Activated CD4-positive, alpha-beta T cell treated with anti-CD3 and anti-CD28 coated beads, Interleukin-2, amount 50 U/mL, for 48 hours (primary cell): ENCODE measurements around the gene KNDC1.
"Not testable (repeated sequence)": the region's sequence is repeated elsewhere in the genome, so short reads cannot be mapped to it uniquely, and the experiment has no call there.

ENCODE experiments used
- DNase-seq, 2 experiments: peaks; one replicate each; pipeline ENCODE4 v3.0.0-alpha.2; 2020

KNDC1 gene

GRCh38 chr10:133141958-133142340 lies 18.1 kb upstream of the KNDC1 start:
- DNase-seq = no peak

- DNase-seq = no peak
Observed at GRCh38 chr10:133142523-133143199, 17.4 kb upstream of the KNDC1 start.

GRCh38 chr10:133143200-133143533 lies 16.9 kb upstream of the KNDC1 start:
- no peak for DNase-seq

GRCh38 chr10:133143546-133143945 lies 16.5 kb upstream of the KNDC1 start:
- no peak for DNase-seq

GRCh38 chr10:133144771-133145170 lies 15.2 kb upstream of the KNDC1 start:
- DNase-seq = no peak

- DNase-seq = no peak
Observed at GRCh38 chr10:133150226-133150625, 9.8 kb upstream of the KNDC1 start.

GRCh38 chr10:133150656-133151055 lies 9.4 kb upstream of the KNDC1 start:
- no peak for DNase-seq

GRCh38 chr10:133151071-133151470 lies 8.9 kb upstream of the KNDC1 start:
- not testable (repeated sequence) for DNase-seq

- DNase-seq = no peak
Observed at GRCh38 chr10:133151543-133151972, 8.5 kb upstream of the KNDC1 start.

GRCh38 chr10:133154411-133154810 lies 5.6 kb upstream of the KNDC1 start:
- DNase-seq = no peak

GRCh38 chr10:133154996-133155778 lies 4.8 kb upstream of the KNDC1 start:
- no peak for DNase-seq

- DNase-seq = no peak
Observed at GRCh38 chr10:133156674-133157579, 3.1 kb upstream of the KNDC1 start.

GRCh38 chr10:133157662-133158436 lies 2.2 kb upstream of the KNDC1 start:
- DNase-seq = no peak

- no peak for DNase-seq
Observed at GRCh38 chr10:133158437-133158755, 1.6 kb upstream of the KNDC1 start.

GRCh38 chr10:133158756-133159610 lies 1.0 kb upstream of the KNDC1 start:
- DNase-seq = no peak

- no peak for DNase-seq
Observed at GRCh38 chr10:133159611-133159949, 439 bp upstream of the KNDC1 start.

- DNase-seq = no peak
Observed at GRCh38 chr10:133160826-133161471, 930 bp downstream of the KNDC1 start.

- DNase-seq = no peak
Observed at GRCh38 chr10:133161486-133162109, 1.6 kb downstream of the KNDC1 start.

- no peak for DNase-seq
Observed at GRCh38 chr10:133162178-133162909, 2.3 kb downstream of the KNDC1 start.
